ENCODE measurements around the gene NCKAP1. TPM values are rescaled to one million over a fixed set of nuclear protein-coding genes. Genes with fewer than 3 reads are reported as not detected.

NCKAP1 gene
- total RNA-seq, 1 donor, result 236 TPM

GRCh38 chr2:183029219-183029618, 9.0 kb downstream of the NCKAP1 start:
- no peak for TF ChIP-seq CTCF (IDR thresholded peaks at IDR 0.05; ENCODE audit: insufficient read depth, low read depth, low read length)
- H3K4me3 ChIP-seq (ENCODE audit: low read depth, low read length), result no peak overlapping the region
- DNase-seq (ENCODE audit: low read depth), result no peak

GRCh38 chr2:183028108-183028507, 10.1 kb downstream of the NCKAP1 start:
- no peak for DNase-seq (ENCODE audit: low read depth)
- TF ChIP-seq CTCF (IDR thresholded peaks at IDR 0.05; ENCODE audit: insufficient read depth, low read depth, low read length), result no peak

GRCh38 chr2:183027443-183027842, 10.8 kb downstream of the NCKAP1 start:
- DNase-seq (ENCODE audit: low read depth), result no peak
- no peak overlapping the region for H3K4me3 ChIP-seq (ENCODE audit: low read depth, low read length)
- no peak for TF ChIP-seq CTCF (IDR thresholded peaks at IDR 0.05; ENCODE audit: insufficient read depth, low read depth, low read length)

More at GRCh38 chr2:183028108-183028507, 10.1 kb downstream of the NCKAP1 start:
- no peak overlapping the region for H3K4me3 ChIP-seq (ENCODE audit: low read depth, low read length)

GRCh38 chr2:183026424-183026823, 11.8 kb downstream of the NCKAP1 start:
- no peak overlapping the region for H3K4me3 ChIP-seq (ENCODE audit: low read depth, low read length)
- DNase-seq (ENCODE audit: low read depth), result peak; percentile 24
- TF ChIP-seq CTCF (IDR thresholded peaks at IDR 0.05; ENCODE audit: insufficient read depth, low read depth, low read length), result no peak

GRCh38 chr2:183025993-183026392, 12.3 kb downstream of the NCKAP1 start:
- no peak for TF ChIP-seq CTCF (IDR thresholded peaks at IDR 0.05; ENCODE audit: insufficient read depth, low read depth, low read length)
- DNase-seq (ENCODE audit: low read depth), result peak; percentile 37
- no peak overlapping the region for H3K4me3 ChIP-seq (ENCODE audit: low read depth, low read length)

GRCh38 chr2:183024339-183025095, 13.7 kb downstream of the NCKAP1 start:
- peak; percentile 89 for DNase-seq (ENCODE audit: low read depth)
- no peak for TF ChIP-seq CTCF (IDR thresholded peaks at IDR 0.05; ENCODE audit: insufficient read depth, low read depth, low read length)
- H3K4me3 ChIP-seq (ENCODE audit: low read depth, low read length), result no peak overlapping the region

GRCh38 chr2:183022711-183023110, 15.5 kb downstream of the NCKAP1 start:
- no peak for DNase-seq (ENCODE audit: low read depth)
- no peak overlapping the region for H3K4me3 ChIP-seq (ENCODE audit: low read depth, low read length)
- no peak for TF ChIP-seq CTCF (IDR thresholded peaks at IDR 0.05; ENCODE audit: insufficient read depth, low read depth, low read length)

All from fibroblast of villous mesenchyme (primary cell).